ENCODE measurements around the gene CENPE.

The CENPE gene

GRCh38 chr4:103075894-103076746, 122.0 kb downstream of the CENPE start:
- DNase-seq, result peak; percentile 69

DNA sequence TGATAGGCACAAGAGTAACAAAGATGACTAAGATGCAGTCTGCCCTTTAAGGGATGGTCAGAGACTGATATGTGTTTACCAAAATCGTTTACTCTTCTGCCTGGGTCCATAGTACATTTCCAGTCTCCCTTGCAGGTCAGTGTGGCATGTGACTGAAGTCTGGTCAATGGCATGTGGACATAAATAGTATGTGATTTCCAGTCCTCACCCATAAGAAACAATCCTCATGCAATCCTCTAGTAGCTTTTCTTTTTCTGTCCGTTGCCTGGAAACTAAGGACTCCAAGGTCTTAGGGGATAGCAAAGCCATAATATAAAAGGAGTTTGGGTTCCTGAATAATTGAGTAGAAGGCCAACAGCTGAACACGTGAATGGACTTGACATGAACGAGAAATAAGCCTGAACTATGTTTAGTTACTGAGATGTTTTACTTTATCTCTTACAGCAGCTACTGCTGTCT, 122.7 kb downstream of the CENPE start:
- no peak for DNase-seq

DNA sequence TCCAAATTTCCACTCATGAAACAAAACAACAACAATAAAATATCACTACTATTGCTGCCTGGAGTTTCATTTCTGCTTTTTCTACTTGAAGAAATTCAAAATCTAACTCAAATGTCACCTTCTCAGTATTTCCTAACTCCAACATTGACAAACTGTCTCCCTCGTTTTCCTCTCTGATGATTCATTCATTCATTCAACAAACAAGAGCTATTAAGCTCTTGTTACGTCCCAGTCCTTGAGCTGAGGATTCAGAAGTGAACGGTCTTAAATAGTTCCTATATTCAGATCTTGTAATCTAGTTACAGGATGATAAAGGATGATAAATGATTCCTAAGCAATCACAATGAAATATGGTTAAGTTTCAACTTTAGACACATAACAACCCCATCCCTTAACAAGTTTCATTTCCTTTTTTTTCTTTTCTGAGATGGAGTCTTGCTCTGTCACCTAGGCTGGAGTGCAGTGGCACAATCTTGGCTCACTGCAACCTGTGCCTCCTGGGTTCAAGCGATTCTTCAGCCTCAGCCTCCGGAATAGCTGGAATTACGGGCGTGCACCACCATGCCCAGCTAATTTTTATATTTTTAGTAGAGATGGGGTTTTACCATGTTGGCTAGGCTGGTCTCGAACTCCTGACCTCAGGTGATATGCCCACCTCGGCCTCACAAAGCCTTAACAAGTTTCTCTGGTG, 123.3 kb downstream of the CENPE start:
- no peak for DNase-seq

DNA sequence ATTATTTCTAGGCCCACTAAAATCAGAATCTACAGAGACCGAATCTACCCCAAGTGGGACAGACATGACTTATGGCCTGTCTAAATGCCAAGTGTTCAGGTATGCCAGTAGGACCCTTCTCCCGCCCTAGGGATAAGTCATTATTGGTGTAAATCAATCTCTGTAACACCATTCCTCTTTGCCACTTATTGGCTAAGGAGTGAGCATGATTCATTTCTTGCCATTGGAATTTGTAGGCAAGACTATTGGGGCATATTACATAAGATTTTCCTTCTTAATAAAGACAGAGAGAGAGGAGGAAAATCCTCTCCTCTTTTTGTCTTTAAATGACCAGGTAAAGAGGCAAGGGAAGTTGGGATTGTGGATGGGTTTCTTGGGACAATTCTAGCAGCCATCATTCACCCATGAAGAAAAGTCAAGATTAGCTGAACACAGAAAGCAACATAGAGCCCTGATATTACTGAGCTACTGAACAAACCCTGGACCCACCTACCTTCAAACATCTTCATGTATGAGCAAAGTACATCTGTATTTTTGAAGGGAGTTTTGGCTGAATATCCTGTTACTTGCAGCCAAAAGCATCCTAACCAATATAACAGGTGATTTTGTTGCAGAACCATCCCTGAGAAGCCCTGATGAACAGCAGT, 124.2 kb downstream of the CENPE start:
- no peak for DNase-seq

GRCh38 chr4:103067841-103068547, 130.1 kb downstream of the CENPE start:
- DNase-seq, result no peak

GRCh38 chr4:103060453-103061148, 137.5 kb downstream of the CENPE start:
- DNase-seq, result no peak
